Stimulated activated CD4-positive, alpha-beta T cell treated with anti-CD3 and anti-CD28 coated beads, Interleukin-2, amount 100 ng/mL, for 48 hours (primary cell): Measurements from ENCODE around the gene CSTPP1.
"Not testable (repeated sequence)": the region's sequence is repeated elsewhere in the genome, so short reads cannot be mapped to it uniquely, and the experiment has no call there.

Source experiments
- DNase-seq, 2 donors: peaks; one replicate each; pipeline ENCODE4 v3.0.0-alpha.2; 2020

Gene CSTPP1

GRCh38 chr11:47055534-47055933 lies 119.0 kb downstream of the CSTPP1 start:
- DNase-seq = no peak

GRCh38 chr11:47056261-47056915 lies 119.8 kb downstream of the CSTPP1 start:
- no peak for DNase-seq

- DNase-seq = no peak
Observed at GRCh38 chr11:47057365-47057764, 120.8 kb downstream of the CSTPP1 start.

GRCh38 chr11:47060807-47061206 lies 124.2 kb downstream of the CSTPP1 start:
- no peak for DNase-seq

GRCh38 chr11:47061429-47062178 lies 125.0 kb downstream of the CSTPP1 start:
- no peak for DNase-seq

GRCh38 chr11:47062736-47063135 lies 126.2 kb downstream of the CSTPP1 start:
- DNase-seq = no peak

- no peak for DNase-seq
Observed at GRCh38 chr11:47067401-47067800, 130.8 kb downstream of the CSTPP1 start.

- no peak for DNase-seq
Observed at GRCh38 chr11:47070769-47071168, 134.2 kb downstream of the CSTPP1 start.

GRCh38 chr11:47071341-47071740 lies 134.8 kb downstream of the CSTPP1 start:
- no peak for DNase-seq

- no peak for DNase-seq
Observed at GRCh38 chr11:47071791-47072261, 135.3 kb downstream of the CSTPP1 start.

GRCh38 chr11:47078751-47079521 lies 142.4 kb downstream of the CSTPP1 start:
- DNase-seq = no peak

- DNase-seq = not testable (repeated sequence)
Observed at GRCh38 chr11:47080775-47081174, 144.2 kb downstream of the CSTPP1 start.

GRCh38 chr11:47083913-47084312 lies 147.4 kb downstream of the CSTPP1 start:
- DNase-seq = no peak

GRCh38 chr11:47087801-47088200 lies 151.2 kb downstream of the CSTPP1 start:
- DNase-seq = no peak

- DNase-seq = no peak
Observed at GRCh38 chr11:47093541-47093940, 157.0 kb downstream of the CSTPP1 start.

- not testable (repeated sequence) for DNase-seq
Observed at GRCh38 chr11:47096871-47097270, 160.3 kb downstream of the CSTPP1 start.

GRCh38 chr11:47098223-47098622 lies 161.7 kb downstream of the CSTPP1 start:
- not testable (repeated sequence) for DNase-seq

GRCh38 chr11:47099214-47099917 lies 162.8 kb downstream of the CSTPP1 start:
- no peak for DNase-seq

- DNase-seq = no peak
Observed at GRCh38 chr11:47099918-47100315, 163.4 kb downstream of the CSTPP1 start.

- no peak for DNase-seq
Observed at GRCh38 chr11:47101406-47101805, 164.8 kb downstream of the CSTPP1 start.

GRCh38 chr11:47104261-47104950 lies 167.8 kb downstream of the CSTPP1 start:
- DNase-seq = no peak

- no peak for DNase-seq
Observed at GRCh38 chr11:47105541-47105940, 169.0 kb downstream of the CSTPP1 start.
